ENCODE results near the gene TCF12. TPM values are rescaled to one million over a fixed set of nuclear protein-coding genes. Genes with fewer than 3 reads are reported as not detected.

The TCF12 gene
- total RNA-seq, 3 donors from 2014 or later (not counting 1 experiment from before 2014, with no cell fraction given), result 84.1 to 111 (median 107) TPM

DNA sequence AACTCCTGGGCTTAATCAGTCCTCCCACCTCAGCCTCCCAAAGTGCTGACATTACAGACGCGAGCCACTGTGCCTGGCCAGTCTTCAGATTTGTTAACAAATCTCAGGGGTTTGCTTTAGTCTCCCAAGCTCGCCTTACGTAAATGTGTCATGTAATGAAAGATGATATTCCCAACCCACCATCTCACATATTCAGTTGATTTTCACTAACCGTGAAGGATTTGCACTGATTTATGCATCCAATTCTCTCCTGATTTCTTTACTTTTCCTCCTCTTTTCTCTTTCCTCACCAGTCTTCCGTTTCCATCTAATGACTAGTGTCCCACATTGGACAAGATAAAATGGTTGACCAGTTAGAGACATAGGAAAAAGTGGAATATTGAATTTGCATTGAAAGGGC is 72.6 kb downstream of the TCF12 start:
- no peaks in the 10 kb centered on the region for H3K9me3 ChIP-seq (ENCODE audit: control insufficient read depth, insufficient read depth, low read length)
- Mint-ChIP-seq H3K36me3 (peaks cover 10% of the 10 kb centered on the region), H3K4me3 (no peak overlapping the region), H3K9me3 (no peaks in the 10 kb centered on the region), H3K4me1 (peaks cover 48 to 52% of the 10 kb centered on the region in 2 donors), H3K27me3 (ENCODE audit: low read depth in 2 of 2) (no peaks in the 10 kb centered on the region), H3K27ac (no peak overlapping the region)
- no peaks in the 10 kb centered on the region for H3K27me3 ChIP-seq (ENCODE audit: control insufficient read depth, insufficient read depth, low read length)
- no peak overlapping the region for H3K4me3 ChIP-seq (ENCODE audit: low read length)
- no peak for ATAC-seq
- no peak for DNase-seq
- no peak for TF ChIP-seq CTCF (IDR thresholded peaks at IDR 0.05)
- WGBS (ENCODE audit: insufficient coverage), result 97% methylated on average over 5 of the region's 6 CpGs
- peaks cover 3% of the 10 kb centered on the region for H3K36me3 ChIP-seq (ENCODE audit: control insufficient read depth, insufficient read depth, low read length)
- H3K27ac ChIP-seq (ENCODE audit: low read length), result no peak overlapping the region
- H3K4me1 ChIP-seq (ENCODE audit: control insufficient read depth, insufficient read depth, low read length), result no peaks in the 10 kb centered on the region
- intact Hi-C loops (cut with micrococcal nuclease), result no loop called here

GRCh38 chr15:56992725-56993124 is 74.3 kb downstream of the TCF12 start:
- ATAC-seq (no peak), DNase-seq (no peak)
- Histone ChIP-seq H3K9me3 (ENCODE audit: control insufficient read depth, insufficient read depth, low read length) (no peaks in the 10 kb centered on the region), H3K27ac (ENCODE audit: low read length) (no peak overlapping the region), H3K4me3 (ENCODE audit: low read length) (no peak overlapping the region), H3K27me3 (ENCODE audit: control insufficient read depth, insufficient read depth, low read length) (no peaks in the 10 kb centered on the region), H3K36me3 (ENCODE audit: control insufficient read depth, insufficient read depth, low read length) (peaks cover 3% of the 10 kb centered on the region), H3K4me1 (ENCODE audit: control insufficient read depth, insufficient read depth, low read length) (no peaks in the 10 kb centered on the region)
- Mint-ChIP-seq H3K27me3 (ENCODE audit: low read depth in 2 of 2) (no peaks in the 10 kb centered on the region), H3K36me3 (peaks cover 10% of the 10 kb centered on the region), H3K4me3 (no peak overlapping the region), H3K27ac (peak overlapping the region in 1 of 2 donors; percentile 3), H3K4me1 (peaks cover 54 to 62% of the 10 kb centered on the region in 2 donors), H3K9me3 (no peaks in the 10 kb centered on the region)
- 83% methylated on average over 3 of the region's 3 CpGs for WGBS (ENCODE audit: insufficient coverage)
- intact Hi-C loops (cut with micrococcal nuclease), result no loop called here
- no peak for TF ChIP-seq CTCF (IDR thresholded peaks at IDR 0.05)

DNA sequence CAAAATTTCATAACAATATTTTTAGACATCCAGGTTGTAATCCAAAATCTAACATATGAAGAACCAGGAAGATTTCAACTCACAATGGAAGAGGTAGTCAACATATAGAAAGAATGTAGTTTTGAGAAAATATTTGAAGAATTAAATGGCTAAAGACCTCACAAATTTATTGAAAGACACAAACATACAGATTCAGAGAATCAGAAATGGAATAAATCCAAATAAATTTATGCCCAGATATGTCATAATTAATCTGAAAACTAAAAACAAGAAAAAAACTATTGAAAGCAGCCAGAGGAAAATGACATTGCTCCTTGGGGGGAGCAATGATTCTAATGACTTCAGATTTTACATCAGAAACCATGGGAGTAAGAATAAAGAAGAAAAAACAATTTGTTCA is 75.8 kb downstream of the TCF12 start:
- ATAC-seq (no peak), DNase-seq (no peak)
- intact Hi-C loops (cut with micrococcal nuclease), result no loop called here
- Mint-ChIP-seq H3K4me1 (peaks cover 52 to 59% of the 10 kb centered on the region in 2 donors), H3K27me3 (ENCODE audit: low read depth in 2 of 2) (no peaks in the 10 kb centered on the region), H3K27ac (no peak overlapping the region), H3K36me3 (peaks cover 10% of the 10 kb centered on the region), H3K9me3 (no peaks in the 10 kb centered on the region), H3K4me3 (no peak overlapping the region)
- no peak overlapping the region for H3K4me3 ChIP-seq (ENCODE audit: low read length)
- H3K36me3 ChIP-seq (ENCODE audit: control insufficient read depth, insufficient read depth, low read length), result peaks cover 3% of the 10 kb centered on the region
- no peaks in the 10 kb centered on the region for H3K9me3 ChIP-seq (ENCODE audit: control insufficient read depth, insufficient read depth, low read length)
- no peak for TF ChIP-seq CTCF (IDR thresholded peaks at IDR 0.05)
- no peaks in the 10 kb centered on the region for H3K27me3 ChIP-seq (ENCODE audit: control insufficient read depth, insufficient read depth, low read length)
- H3K4me1 ChIP-seq (ENCODE audit: control insufficient read depth, insufficient read depth, low read length), result no peaks in the 10 kb centered on the region
- no peak overlapping the region for H3K27ac ChIP-seq (ENCODE audit: low read length)

DNA sequence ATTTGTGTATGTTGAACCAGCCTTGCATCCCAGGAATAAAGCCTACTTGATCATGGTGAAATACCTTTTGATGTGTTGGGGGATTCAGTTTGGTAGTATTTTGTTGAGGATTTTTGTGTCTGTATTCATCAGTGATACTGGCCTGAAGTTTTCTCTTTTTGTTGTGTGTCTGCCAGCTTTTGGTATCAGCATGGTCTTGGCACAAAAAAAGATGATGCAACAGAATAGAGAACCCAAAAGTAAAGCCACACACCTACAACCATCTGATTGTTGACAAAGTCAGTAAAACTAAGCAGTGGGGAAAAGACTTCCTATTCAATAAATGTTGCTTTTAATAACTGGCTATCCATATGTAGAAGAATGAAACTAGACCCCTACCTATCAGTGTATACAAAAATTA is 77.6 kb downstream of the TCF12 start:
- intact Hi-C loops (cut with micrococcal nuclease), result no loop called here
- Histone ChIP-seq H3K27ac (ENCODE audit: low read length) (no peak overlapping the region), H3K4me3 (ENCODE audit: low read length) (no peak overlapping the region), H3K27me3 (ENCODE audit: control insufficient read depth, insufficient read depth, low read length) (no peaks in the 10 kb centered on the region), H3K9me3 (ENCODE audit: control insufficient read depth, insufficient read depth, low read length) (no peaks in the 10 kb centered on the region), H3K4me1 (ENCODE audit: control insufficient read depth, insufficient read depth, low read length) (no peaks in the 10 kb centered on the region), H3K36me3 (ENCODE audit: control insufficient read depth, insufficient read depth, low read length) (peaks cover 3% of the 10 kb centered on the region)
- Mint-ChIP-seq H3K9me3 (no peaks in the 10 kb centered on the region), H3K4me3 (no peak overlapping the region), H3K27ac (no peak overlapping the region), H3K4me1 (peaks cover 37 to 41% of the 10 kb centered on the region in 2 donors), H3K36me3 (peaks cover 10% of the 10 kb centered on the region), H3K27me3 (ENCODE audit: low read depth in 2 of 2) (no peaks in the 10 kb centered on the region)
- TF ChIP-seq CTCF (IDR thresholded peaks at IDR 0.05), result no peak
- ATAC-seq (no peak), DNase-seq (no peak)
